Measurements from ENCODE around the gene ABHD12.

Gene ABHD12

GRCh38 chr20:25325073-25325472, 65.6 kb downstream of the ABHD12 start:
- no peak for TF ChIP-seq ZNF565 (CRISPR knock-in tag; conservative IDR thresholded peaks at IDR 0.05; ENCODE audit: low read depth)
- TF ChIP-seq POU6F1 (CRISPR knock-in tag; IDR thresholded peaks at IDR 0.05; ENCODE audit: borderline replicate concordance, low read depth), result no peak
- no peak for TF ChIP-seq RARB (CRISPR knock-in tag; IDR thresholded peaks at IDR 0.05)
- no peak for TF ChIP-seq GLIS3 (CRISPR knock-in tag; IDR thresholded peaks at IDR 0.05)
- TF ChIP-seq ZNF70 (CRISPR knock-in tag; IDR thresholded peaks at IDR 0.05), result no peak
- no peak for TF ChIP-seq PPARA (CRISPR knock-in tag; IDR thresholded peaks at IDR 0.05; ENCODE audit: borderline replicate concordance)
- TF ChIP-seq ESRRG (CRISPR knock-in tag; IDR thresholded peaks at IDR 0.05), result no peak
- no peak for TF ChIP-seq ZNF8 (CRISPR knock-in tag; IDR thresholded peaks at IDR 0.05)
- no peak for ATAC-seq

- no peak for TF ChIP-seq ZFP30 (CRISPR knock-in tag; IDR thresholded peaks at IDR 0.05)
- no peak for TF ChIP-seq RARB (CRISPR knock-in tag; IDR thresholded peaks at IDR 0.05)
- no peak for TF ChIP-seq ZNF70 (CRISPR knock-in tag; IDR thresholded peaks at IDR 0.05)
- no peak for TF ChIP-seq TOX (CRISPR knock-in tag; IDR thresholded peaks at IDR 0.05; ENCODE audit: borderline replicate concordance)
- TF ChIP-seq ESRRG (CRISPR knock-in tag; IDR thresholded peaks at IDR 0.05), result no peak
- no peak for TF ChIP-seq POU6F1 (CRISPR knock-in tag; IDR thresholded peaks at IDR 0.05; ENCODE audit: borderline replicate concordance, low read depth)
- no peak for TF ChIP-seq TCF4 (CRISPR knock-in tag; IDR thresholded peaks at IDR 0.05; ENCODE audit: borderline replicate concordance)
- no peak for TF ChIP-seq ARNTL (CRISPR knock-in tag; IDR thresholded peaks at IDR 0.05; ENCODE audit: borderline replicate concordance, low read depth)
- TF ChIP-seq TSHZ2 (CRISPR knock-in tag; IDR thresholded peaks at IDR 0.05), result no peak
- no peak for TF ChIP-seq ZC3H10 (CRISPR knock-in tag; IDR thresholded peaks at IDR 0.05)
- TF ChIP-seq CSDC2 (CRISPR knock-in tag; IDR thresholded peaks at IDR 0.05), result no peak
- no peak for TF ChIP-seq PATZ1 (CRISPR knock-in tag; IDR thresholded peaks at IDR 0.05; ENCODE audit: borderline replicate concordance)
- TF ChIP-seq ZNF565 (CRISPR knock-in tag; conservative IDR thresholded peaks at IDR 0.05; ENCODE audit: low read depth), result no peak
- ATAC-seq, result no peak
Measured at GRCh38 chr20:25324412-25324811, 66.2 kb downstream of the ABHD12 start.

GRCh38 chr20:25323496-25324246, 67.0 kb downstream of the ABHD12 start:
- ATAC-seq, result no peak
- TF ChIP-seq PATZ1 (CRISPR knock-in tag; IDR thresholded peaks at IDR 0.05; ENCODE audit: borderline replicate concordance) (no peak), ARNTL (CRISPR knock-in tag; IDR thresholded peaks at IDR 0.05; ENCODE audit: borderline replicate concordance, low read depth) (no peak), RARB (CRISPR knock-in tag; IDR thresholded peaks at IDR 0.05) (no peak), CREB5 (CRISPR knock-in tag; IDR thresholded peaks at IDR 0.05; ENCODE audit: low read depth) (no peak), ZFP3 (CRISPR knock-in tag; IDR thresholded peaks at IDR 0.05) (no peak), ESRRG (CRISPR knock-in tag; IDR thresholded peaks at IDR 0.05) (no peak), TCF4 (CRISPR knock-in tag; IDR thresholded peaks at IDR 0.05; ENCODE audit: borderline replicate concordance) (no peak), TSHZ2 (CRISPR knock-in tag; IDR thresholded peaks at IDR 0.05) (no peak), TOX (CRISPR knock-in tag; IDR thresholded peaks at IDR 0.05; ENCODE audit: borderline replicate concordance) (no peak), ZNF565 (CRISPR knock-in tag; conservative IDR thresholded peaks at IDR 0.05; ENCODE audit: low read depth) (no peak), ZNF70 (CRISPR knock-in tag; IDR thresholded peaks at IDR 0.05) (no peak), ZFP30 (CRISPR knock-in tag; IDR thresholded peaks at IDR 0.05) (no peak), PPARA (CRISPR knock-in tag; IDR thresholded peaks at IDR 0.05; ENCODE audit: borderline replicate concordance) (no peak), SNAI2 (CRISPR knock-in tag; IDR thresholded peaks at IDR 0.05) (no peak)
